COLO668 (cell line): ENCODE data around the gene RAD51AP1.
"Not testable (repeated sequence)": the region's sequence is repeated elsewhere in the genome, so short reads cannot be mapped to it uniquely, and the experiment has no call there.

Source experiments
- DNase-seq: peaks from one replicate; lab custom pipeline; 2025; ENCODE audit not compliant: unreplicated experiment; lab: John Stamatoyannopoulos, UW

RAD51AP1 gene, protein sequence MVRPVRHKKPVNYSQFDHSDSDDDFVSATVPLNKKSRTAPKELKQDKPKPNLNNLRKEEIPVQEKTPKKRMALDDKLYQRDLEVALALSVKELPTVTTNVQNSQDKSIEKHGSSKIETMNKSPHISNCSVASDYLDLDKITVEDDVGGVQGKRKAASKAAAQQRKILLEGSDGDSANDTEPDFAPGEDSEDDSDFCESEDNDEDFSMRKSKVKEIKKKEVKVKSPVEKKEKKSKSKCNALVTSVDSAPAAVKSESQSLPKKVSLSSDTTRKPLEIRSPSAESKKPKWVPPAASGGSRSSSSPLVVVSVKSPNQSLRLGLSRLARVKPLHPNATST

DNA sequence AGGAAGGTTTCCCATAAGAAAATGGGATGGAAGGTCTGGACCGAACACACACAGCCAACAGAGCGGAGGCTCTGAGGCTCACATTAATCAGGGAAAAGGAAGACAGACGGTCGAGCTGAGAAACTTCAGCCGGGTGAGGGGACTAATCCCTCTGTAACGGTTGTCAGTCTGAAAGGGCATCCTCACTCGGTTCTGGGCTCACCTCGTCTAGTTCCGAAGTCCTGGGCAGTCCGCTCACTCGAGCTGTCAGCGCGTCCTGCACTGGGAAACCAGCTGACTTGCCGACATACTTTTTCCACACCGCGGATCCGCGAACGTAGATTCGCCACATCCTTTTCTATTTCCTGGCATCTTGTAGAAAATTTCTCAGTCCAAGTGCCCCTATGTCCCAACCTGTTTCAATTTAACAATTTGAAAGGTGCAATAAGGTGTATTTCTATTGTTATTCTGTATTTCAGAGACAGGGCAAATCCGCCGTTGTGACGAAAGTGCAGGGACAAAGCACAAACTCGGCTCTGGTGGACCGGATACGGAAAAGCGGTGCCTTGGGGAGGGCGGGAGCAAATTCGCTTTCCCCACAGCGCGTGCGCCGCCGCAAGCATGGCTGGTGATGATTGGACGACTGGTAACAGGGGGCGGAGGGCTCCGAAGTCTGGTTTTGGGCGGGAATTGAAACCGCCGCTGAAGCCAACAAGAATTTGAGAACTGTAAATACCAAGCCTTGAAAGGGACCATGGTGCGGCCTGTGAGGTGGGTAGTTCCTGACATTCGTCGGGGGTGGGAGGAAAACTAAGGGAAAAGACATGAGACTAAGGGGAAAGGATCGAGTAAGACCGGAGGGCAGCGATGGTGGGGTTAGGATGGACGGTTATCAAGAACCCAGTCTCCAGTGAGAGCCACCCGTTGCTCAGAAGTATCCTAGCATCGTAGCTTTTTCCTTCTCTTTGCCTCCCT lies at the start of gene RAD51AP1:
RAD51AP1 (plus strand) TSS at position 684 of the 954 bp plus-strand sequence; CDS start at position 734, 50 bp downstream.
- peak; percentile 90 for DNase-seq

DNA sequence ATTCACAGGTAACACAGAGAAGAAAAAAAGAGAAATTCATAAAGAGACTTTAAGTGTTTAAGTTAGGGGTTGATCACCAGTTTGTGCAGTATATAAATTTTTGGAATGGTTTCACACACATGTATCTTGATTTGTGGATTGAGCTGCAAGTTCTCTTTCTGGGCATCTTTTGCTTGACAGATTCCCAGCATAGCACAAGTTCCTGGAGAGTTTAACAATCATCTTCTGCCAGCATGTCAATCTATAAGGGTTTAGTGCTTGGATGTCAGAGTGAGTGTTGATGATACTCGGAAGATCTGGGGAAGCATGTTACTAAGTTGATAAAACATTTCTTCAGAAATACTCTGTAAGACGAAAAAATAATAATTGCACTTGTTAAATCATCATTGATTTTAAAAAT lies 49.1 kb upstream of the RAD51AP1 start:
- DNase-seq: no peak

DNA sequence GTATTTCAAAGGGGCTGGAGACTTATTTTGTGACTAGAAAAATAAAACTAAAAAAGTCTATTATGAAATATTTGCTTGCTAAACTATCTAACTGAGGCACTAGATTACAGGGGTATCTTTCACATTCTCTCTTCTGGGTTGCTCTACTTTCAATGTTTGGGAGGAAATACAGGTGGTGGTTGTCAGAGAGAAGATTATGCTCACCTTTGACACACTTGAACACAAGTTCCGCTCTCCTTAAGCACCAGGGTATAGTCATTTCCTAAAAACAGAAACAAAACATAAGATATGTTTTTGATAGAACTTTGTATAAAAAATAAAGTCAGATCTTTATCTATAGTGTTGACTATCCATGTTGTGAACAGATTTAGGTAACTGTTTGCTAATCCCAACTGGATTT lies 47.7 kb upstream of the RAD51AP1 start:
- DNase-seq: no peak

DNA sequence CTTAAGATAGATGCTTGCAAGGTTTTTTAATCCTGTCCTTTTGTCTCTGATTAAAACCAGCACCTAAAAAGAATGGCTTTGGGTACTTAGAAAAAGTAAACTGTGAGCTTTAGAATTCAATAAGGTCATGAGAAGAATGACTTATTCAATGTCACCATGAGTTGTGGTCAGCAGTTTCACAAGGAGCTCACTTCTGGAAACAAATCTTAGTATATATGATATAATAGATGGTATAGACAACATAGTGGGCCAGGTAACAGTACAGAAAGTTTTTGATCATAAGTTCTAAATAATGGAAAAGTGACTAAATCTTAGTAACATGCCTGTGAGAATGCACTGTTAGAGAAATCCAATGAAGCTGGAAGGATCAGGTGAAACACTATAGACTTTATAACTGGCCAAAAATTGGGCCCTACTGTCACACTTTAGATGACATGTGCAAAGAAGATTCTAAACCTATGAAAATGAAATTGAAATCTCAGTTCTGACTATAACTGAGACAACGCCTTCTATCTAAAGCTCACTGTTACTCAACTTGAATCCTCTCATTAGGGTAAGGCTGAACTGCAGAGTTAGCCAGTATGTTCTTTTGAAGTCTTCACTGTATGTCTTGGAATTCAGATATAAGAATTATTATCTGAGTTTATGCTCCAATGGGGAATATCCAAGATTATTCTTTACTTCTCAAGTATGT lies 42.4 kb upstream of the RAD51AP1 start:
- no peak for DNase-seq

DNA sequence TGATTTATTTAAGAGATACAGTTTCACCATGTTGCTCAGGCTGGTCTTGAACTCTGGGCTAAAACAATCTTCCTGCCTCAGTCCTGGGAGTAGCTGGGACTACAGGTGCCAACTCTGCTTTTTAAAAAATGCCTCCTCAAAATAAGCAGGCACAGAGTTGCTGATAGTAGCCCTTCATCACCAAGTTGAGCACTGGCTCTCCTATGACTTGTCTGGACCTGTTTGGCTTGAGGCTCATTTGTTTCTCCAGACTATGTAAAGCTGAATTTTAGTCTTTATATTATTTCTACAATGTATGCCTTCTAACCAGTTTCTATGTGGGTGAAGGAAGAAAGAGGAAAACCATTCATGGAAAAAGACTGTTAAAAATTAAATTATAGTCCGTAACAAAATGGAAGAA lies 39.5 kb upstream of the RAD51AP1 start:
- DNase-seq: no peak

DNA sequence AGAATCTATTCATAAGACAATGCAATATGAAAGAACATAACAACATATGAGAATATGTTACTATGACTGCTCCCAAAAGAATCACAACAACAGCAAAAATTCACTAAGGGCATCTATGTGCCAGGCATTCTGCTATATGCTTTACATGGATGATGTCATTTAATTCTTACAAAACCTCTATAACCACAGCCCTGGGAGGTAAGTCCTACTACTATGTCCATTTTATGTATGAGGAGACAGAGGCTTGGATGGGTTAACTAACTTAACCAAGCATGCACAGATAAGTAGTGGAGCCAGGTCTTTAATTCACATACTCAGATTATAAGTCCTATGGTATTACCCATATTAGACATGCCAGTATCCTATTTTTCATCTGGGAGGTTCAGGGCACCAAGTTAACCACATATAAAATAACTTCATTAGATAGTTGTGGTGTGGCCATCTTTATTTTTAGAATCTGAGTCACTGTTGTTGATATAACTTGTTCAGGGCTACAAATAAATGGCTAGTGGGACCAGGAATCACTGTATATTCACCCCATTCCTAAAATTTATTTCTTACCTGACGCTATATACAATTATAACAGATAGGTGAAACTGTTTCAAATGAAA lies 33.2 kb upstream of the RAD51AP1 start:
- DNase-seq: no peak

DNA sequence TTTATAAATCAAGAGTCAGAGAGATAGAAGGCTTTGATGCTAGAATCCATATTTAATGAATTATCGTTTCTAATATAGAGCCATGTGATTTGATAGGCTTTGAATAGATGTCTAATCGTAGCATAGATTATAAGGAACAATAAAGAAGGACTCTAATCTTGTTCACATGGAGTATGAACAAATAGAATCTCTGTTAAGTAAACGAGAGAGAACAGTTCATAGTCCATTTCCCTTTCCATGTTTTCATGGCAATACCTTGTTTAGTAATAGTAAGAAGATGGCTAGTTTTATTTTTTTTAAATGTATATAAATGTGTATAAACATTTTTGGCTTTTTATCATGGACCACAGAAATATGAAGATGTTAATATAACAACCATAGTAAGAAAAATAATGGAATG lies 32.3 kb upstream of the RAD51AP1 start:
- no peak for DNase-seq

DNA sequence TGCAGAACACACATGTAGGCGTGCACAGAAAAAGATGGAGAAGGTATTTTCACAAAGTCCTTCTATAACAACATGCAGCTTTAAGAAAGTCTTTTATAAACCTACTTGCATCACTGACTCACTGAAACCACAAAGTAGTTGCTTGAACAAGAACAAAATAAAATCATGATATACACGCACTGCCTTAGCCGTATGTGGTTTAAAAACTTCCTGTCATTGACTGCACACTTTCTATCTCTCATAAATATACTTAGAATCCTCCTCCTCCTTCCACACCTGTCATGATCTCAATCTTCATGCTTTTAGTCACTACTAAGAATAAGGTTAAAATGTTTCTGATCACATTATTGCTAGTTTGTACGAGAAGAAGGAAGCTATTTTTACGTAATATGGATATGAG lies 31.8 kb upstream of the RAD51AP1 start:
- DNase-seq: no peak

DNA sequence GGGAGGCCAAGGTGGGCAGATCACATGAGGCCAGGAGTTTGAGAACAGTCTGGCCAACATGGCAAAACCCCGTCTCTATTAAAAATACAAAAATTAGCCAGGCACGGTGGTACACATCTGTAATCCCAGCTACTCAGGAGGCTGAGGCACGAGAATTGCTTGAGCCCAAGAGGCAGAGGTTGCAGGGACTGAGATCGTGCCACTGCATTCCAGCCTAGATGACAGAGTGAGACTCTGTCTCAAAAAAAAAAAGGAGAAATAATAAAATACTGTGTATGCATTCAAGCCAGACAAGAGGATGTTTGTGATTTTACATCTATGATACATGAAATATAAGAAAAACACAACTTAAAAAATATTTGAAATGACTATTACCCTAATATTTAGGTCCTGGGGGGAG lies 30.2 kb upstream of the RAD51AP1 start:
- DNase-seq: not testable (repeated sequence)

DNA sequence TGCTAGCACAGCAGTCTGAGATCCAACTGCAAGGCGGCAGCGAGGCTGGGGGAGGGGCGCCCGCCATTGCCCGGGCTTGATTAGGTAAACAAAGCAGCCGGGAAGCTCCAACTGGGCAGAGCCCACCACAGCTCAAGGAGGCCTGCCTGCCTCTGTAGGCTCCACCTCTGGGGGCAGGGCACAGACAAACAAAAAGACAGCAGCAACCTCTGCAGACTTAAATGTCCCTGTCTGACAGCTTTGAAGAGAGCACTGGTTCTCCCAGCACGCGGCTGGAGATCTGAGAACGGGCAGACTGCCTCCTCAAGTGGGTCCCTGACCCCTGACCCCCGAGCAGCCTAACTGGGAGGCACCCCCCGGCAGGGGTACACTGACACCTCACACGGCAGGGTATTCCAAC lies 29.4 kb upstream of the RAD51AP1 start:
- not testable (repeated sequence) for DNase-seq

DNA sequence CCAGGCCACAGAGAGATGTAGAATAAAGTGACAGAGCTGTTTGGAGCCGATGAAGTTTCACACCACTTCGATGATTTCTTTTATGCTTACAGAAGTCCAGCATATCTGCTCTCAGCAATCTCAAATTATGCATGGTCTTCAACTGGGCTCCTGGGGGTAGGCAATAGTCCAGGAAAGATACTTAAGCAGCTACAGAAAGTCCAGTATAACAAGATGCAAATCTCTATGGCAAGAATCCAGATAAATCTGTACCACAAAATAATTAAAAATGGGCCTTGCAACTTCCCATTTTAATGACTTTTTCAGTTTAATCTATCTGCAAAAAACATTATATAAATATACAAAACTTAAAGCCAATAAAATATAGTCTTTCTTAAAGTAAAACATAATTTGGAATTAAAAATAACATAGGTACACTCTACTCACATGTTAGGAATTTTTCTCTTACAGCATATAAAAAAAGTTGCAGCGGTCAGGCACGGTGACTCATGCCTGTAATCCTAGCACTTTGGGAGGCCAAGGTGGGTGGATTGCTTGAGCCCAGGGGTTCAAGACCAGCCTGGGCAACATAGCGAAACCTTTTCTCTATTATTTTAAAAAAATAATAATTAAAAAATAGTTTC lies 20.5 kb upstream of the RAD51AP1 start:
- DNase-seq: no peak

DNA sequence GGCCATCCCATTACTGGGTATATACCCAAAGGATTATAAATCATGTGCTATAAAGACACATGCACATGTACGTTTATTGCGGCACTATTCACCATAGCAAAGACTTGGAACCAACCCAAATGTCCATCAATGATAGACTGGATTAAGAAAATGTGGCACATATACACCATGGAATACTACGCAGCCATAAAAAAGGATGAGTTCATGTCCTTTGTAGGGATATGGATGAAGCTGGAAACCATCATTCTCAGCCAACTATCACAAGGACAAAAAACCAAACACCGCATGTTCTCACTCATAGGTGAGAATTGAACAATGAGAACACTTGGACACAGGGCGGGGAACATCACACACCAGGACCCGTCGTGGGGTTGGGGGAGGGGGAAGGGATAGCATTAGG lies 15.2 kb upstream of the RAD51AP1 start:
- not testable (repeated sequence) for DNase-seq

DNA sequence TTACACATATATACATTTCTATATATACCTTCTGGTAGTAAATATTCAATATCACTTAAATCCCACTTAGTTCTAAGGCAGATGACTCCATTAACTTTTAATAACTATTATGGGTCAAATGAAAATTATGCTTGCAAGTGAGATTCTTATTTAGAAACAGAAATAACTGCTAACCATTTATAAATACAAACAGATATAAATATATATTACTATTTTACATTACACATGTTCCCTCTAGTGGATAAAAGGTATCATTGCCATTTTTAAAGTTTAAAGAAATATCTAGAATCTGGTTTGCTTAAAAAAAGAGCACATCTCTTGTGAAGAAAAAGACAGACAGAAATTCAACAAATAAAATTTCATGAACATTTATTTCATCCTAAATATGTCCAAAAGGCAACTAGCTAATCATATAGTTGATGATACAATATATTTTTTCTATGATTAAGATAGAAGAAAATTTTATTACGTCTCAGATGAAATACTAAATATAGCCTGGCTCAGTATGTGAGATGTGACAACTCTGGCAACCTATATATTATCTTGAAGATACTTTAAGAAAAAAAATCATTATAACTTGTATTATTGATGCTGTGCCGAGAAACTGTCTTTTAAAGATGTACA lies 11.7 kb upstream of the RAD51AP1 start:
- no peak for DNase-seq

DNA sequence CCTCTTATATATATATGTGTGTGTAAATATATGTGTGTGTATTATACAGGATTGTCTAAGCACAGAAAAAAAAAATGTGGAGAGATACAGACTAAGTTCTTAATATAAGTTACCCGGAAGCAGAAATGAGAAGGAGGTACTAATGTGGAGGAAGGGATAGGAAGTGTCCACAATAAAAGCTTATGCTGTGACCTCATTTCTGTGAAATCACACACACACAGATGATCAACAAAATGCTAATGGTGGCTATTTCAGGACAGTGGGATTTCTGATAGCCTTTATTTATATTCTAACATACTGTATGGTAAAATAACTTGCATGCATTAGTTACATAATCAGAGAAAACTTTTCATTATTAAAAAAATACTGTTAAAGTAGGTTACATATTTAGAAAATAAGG lies 8.5 kb upstream of the RAD51AP1 start:
- DNase-seq: no peak

DNA sequence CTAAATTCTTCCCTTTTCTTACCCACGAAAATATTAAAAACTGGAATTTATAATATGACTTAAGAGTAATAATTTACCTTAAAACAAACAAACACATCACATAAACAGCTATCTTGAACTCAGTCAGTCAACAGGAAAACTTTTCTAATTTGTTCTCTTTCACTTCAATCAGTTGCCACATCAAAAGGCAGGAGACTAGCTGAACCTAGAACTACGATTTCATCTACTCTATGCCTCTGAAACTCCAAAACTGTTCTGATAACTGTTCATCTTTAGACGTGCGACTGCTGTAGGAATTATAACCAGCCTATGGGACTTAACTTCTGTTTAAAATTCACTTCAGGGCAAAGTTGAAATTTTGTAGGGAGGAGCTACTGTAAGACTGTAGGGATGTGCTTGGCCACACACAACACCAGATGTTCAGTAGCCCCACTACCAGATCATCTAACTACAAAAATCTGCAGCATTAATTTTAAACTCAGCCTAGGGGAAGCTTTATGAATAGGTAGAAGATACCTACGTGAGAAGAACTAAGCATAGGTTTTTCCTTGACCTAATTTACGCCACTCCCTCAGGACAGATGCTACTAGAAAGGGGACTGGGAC lies 7.6 kb upstream of the RAD51AP1 start:
- no peak for DNase-seq

DNA sequence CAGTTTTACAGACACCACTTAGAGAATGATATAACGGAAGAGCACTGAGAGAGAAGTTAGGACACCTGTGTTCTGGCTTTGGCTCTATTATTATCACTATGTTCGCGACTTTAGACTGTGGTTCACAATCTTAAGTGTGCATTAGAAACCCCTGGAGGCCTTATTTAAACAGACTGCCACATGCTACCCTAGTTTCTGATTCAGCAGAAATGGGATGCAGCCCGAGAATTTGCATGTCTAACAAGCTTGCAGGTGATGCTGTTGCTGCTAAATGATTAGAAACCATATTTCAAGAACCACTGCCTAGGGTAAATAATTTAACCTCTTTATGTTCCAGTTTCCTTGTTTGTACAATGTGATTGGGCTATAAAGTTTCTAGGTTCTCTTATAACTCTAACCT lies 3.6 kb upstream of the RAD51AP1 start:
- DNase-seq: no peak

DNA sequence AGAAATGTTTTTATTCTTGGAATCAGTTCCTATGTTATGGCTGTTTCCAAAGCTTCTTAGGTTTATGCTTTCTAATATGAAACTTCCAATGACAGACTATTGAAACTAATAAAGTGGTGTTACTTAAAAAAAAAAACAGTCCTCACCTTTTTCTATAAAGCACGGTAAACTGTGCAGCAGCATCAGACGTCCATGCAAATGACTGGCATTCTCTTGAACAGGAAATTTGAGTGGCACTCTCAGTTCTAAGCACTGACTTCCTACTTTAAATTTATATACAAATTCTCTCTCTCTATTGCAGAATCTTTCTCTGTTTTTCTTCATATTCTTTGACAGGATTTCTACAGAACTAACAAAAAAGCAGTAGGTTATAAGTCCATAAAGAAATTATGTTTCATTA lies 2.8 kb upstream of the RAD51AP1 start:
- no peak for DNase-seq

DNA sequence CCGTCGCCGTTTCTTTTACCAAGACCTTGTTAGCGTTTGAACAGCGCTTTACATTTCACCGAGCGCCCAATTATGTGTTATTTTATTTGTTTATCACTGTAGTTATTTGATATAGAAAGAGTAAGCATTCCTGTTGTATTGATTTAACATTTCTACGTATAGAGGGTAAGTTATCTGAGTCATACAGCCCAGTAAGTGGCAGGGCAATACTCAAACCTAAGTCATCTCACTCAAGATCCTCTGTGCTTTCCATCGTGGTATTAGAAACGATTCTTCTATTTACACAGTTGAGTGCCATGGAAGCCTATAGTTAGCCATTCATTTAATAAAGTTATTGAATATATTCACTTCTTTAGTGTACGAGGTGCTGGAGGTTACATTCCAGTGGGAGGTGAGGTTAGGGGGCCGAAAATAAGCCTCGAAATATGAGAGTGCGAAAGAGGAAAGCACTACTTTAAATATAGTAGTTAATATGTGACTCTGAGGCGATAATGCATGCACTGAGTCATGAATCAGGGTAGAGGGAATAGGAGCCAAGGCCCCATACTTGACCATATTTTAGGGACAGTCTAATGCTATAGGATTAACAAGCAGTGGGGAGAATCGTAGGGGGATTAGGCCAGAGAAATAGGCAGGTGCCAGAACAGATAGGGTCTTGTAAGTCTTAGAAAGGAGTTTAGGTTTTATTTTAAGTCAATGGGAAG lies 629 bp downstream of the RAD51AP1 start:
- DNase-seq: no peak

DNA sequence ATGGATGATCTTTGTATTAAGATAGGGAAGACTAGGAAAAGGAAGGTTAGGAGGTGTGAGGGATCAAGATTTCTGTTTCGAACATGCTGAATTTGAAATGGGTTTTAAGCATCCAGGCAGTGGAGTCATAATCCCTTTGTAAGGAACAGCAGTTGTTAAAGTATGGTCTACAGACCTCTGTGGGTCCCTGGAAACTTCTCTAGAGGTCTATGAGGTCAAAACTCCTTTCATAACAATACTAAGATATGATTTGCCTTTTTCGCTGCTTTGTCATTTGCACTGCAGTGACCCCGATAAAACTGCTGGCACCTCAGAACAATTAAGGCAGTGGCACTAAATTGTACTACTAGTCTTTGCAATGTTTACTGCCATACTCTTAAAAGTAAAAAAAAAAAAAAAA lies 1.5 kb downstream of the RAD51AP1 start:
- DNase-seq: no peak
